ENCODE data around the gene RBM15. TPM values are rescaled to one million over a fixed set of nuclear protein-coding genes. Genes with fewer than 3 reads are reported as not detected.

The RBM15 gene
- total and polyA plus RNA-seq, 2 of the 13 experiments (the other 11 are each of a cell fraction or from before 2014, with no cell fraction given) = 13.5 to 36.4 TPM

DNA sequence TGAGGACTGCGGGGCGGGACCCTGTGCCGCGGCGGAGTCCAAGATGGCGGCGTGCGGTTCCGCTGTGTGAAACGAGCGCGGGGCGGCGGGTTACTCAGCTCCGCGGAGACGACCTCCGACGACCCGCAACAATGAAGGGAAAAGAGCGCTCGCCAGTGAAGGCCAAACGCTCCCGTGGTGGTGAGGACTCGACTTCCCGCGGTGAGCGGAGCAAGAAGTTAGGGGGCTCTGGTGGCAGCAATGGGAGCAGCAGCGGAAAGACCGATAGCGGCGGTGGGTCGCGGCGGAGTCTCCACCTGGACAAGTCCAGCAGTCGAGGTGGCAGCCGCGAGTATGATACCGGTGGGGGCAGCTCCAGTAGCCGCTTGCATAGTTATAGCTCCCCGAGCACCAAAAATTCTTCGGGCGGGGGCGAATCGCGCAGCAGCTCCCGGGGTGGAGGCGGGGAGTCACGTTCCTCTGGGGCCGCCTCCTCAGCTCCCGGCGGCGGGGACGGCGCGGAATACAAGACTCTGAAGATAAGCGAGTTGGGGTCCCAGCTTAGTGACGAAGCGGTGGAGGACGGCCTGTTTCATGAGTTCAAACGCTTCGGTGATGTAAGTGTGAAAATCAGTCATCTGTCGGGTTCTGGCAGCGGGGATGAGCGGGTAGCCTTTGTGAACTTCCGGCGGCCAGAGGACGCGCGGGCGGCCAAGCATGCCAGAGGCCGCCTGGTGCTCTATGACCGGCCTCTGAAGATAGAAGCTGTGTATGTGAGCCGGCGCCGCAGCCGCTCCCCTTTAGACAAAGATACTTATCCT is 430 bp downstream of the RBM15 start (continued):
- TF ChIP-seq TCF7L2 (IDR thresholded peaks at IDR 0.05; ENCODE audit: low read depth, low read length) = no peak
- no peak for TF ChIP-seq ZKSCAN1 (IDR thresholded peaks at IDR 0.05; ENCODE audit: low read length)
- TF ChIP-seq SYNCRIP (IDR thresholded peaks at IDR 0.05; ENCODE audit: insufficient read depth, low read depth, low read length) = no peak
- no peak for TF ChIP-seq ZNF30 (CRISPR knock-in tag; IDR thresholded peaks at IDR 0.05)
- TF ChIP-seq ATF7-NPFF (CRISPR knock-in tag; IDR thresholded peaks at IDR 0.05; ENCODE audit: low read depth) = peak; percentile 77; the same call in 1 of the 2 replicates
- TF ChIP-seq ZSCAN30 (CRISPR knock-in tag; IDR thresholded peaks at IDR 0.05) = no peak
- TF ChIP-seq ZNF383 (CRISPR knock-in tag; IDR thresholded peaks at IDR 0.05; ENCODE audit: borderline replicate concordance) = no peak
- TF ChIP-seq, protein P1, sequence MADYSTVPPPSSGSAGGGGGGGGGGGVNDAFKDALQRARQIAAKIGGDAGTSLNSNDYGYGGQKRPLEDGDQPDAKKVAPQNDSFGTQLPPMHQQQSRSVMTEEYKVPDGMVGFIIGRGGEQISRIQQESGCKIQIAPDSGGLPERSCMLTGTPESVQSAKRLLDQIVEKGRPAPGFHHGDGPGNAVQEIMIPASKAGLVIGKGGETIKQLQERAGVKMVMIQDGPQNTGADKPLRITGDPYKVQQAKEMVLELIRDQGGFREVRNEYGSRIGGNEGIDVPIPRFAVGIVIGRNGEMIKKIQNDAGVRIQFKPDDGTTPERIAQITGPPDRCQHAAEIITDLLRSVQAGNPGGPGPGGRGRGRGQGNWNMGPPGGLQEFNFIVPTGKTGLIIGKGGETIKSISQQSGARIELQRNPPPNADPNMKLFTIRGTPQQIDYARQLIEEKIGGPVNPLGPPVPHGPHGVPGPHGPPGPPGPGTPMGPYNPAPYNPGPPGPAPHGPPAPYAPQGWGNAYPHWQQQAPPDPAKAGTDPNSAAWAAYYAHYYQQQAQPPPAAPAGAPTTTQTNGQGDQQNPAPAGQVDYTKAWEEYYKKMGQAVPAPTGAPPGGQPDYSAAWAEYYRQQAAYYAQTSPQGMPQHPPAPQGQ (CRISPR knock-in tag; IDR thresholded peaks at IDR 0.05; ENCODE audit: borderline replicate concordance) = no peak
- no peak for TF ChIP-seq ATF1 (CRISPR knock-in tag; IDR thresholded peaks at IDR 0.05)
- peak; percentile 90 for TF ChIP-seq POLR2G (IDR thresholded peaks at IDR 0.05; ENCODE audit: low read depth, low read length)
- no peak for TF ChIP-seq SP5 (CRISPR knock-in tag; IDR thresholded peaks at IDR 0.05; ENCODE audit: borderline replicate concordance, low read depth)
- 0 out of 2 replicates have a peak, but pooled peaks have one; percentile 17 for TF ChIP-seq ZNF317 (CRISPR knock-in tag; IDR thresholded peaks at IDR 0.05)
- TF ChIP-seq ZMYM2 (CRISPR knock-in tag; IDR thresholded peaks at IDR 0.05) = no peak
- TF ChIP-seq, protein P2, sequence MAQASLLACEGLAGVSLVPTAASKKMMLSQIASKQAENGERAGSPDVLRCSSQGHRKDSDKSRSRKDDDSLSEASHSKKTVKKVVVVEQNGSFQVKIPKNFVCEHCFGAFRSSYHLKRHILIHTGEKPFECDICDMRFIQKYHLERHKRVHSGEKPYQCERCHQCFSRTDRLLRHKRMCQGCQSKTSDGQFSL (CRISPR knock-in tag; IDR thresholded peaks at IDR 0.05) = 0 out of 2 replicates have a peak, but pooled peaks have one; percentile 6
- no peak for TF ChIP-seq MLLT10 (CRISPR knock-in tag; IDR thresholded peaks at IDR 0.05)
- TF ChIP-seq ZFP82 (CRISPR knock-in tag; IDR thresholded peaks at IDR 0.05; ENCODE audit: borderline replicate concordance) = no peak
- TF ChIP-seq, protein P3, sequence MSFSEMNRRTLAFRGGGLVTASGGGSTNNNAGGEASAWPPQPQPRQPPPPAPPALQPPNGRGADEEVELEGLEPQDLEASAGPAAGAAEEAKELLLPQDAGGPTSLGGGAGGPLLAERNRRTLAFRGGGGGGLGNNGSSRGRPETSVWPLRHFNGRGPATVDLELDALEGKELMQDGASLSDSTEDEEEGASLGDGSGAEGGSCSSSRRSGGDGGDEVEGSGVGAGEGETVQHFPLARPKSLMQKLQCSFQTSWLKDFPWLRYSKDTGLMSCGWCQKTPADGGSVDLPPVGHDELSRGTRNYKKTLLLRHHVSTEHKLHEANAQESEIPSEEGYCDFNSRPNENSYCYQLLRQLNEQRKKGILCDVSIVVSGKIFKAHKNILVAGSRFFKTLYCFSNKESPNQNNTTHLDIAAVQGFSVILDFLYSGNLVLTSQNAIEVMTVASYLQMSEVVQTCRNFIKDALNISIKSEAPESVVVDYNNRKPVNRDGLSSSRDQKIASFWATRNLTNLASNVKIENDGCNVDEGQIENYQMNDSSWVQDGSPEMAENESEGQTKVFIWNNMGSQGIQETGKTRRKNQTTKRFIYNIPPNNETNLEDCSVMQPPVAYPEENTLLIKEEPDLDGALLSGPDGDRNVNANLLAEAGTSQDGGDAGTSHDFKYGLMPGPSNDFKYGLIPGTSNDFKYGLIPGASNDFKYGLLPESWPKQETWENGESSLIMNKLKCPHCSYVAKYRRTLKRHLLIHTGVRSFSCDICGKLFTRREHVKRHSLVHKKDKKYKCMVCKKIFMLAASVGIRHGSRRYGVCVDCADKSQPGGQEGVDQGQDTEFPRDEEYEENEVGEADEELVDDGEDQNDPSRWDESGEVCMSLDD (CRISPR knock-in tag; IDR thresholded peaks at IDR 0.05; ENCODE audit: borderline replicate concordance) = no peak
- TF ChIP-seq HNRNPUL1 (IDR thresholded peaks at IDR 0.05; ENCODE audit: low read depth, low read length) = no peak
- no peak for TF ChIP-seq ZNF629 (CRISPR knock-in tag; conservative IDR thresholded peaks at IDR 0.05)
- TF ChIP-seq KMT2B (CRISPR knock-in tag; IDR thresholded peaks at IDR 0.05) = no peak; the same call in none of the 2 replicates
- TF ChIP-seq PHB2 (IDR thresholded peaks at IDR 0.05; ENCODE audit: partially characterized antibody) = no peak
- TF ChIP-seq, protein P4, sequence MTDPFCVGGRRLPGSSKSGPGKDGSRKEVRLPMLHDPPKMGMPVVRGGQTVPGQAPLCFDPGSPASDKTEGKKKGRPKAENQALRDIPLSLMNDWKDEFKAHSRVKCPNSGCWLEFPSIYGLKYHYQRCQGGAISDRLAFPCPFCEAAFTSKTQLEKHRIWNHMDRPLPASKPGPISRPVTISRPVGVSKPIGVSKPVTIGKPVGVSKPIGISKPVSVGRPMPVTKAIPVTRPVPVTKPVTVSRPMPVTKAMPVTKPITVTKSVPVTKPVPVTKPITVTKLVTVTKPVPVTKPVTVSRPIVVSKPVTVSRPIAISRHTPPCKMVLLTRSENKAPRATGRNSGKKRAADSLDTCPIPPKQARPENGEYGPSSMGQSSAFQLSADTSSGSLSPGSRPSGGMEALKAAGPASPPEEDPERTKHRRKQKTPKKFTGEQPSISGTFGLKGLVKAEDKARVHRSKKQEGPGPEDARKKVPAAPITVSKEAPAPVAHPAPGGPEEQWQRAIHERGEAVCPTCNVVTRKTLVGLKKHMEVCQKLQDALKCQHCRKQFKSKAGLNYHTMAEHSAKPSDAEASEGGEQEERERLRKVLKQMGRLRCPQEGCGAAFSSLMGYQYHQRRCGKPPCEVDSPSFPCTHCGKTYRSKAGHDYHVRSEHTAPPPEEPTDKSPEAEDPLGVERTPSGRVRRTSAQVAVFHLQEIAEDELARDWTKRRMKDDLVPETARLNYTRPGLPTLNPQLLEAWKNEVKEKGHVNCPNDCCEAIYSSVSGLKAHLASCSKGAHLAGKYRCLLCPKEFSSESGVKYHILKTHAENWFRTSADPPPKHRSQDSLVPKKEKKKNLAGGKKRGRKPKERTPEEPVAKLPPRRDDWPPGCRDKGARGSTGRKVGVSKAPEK (CRISPR knock-in tag; IDR thresholded peaks at IDR 0.05; ENCODE audit: borderline replicate concordance) = no peak
- no peak for TF ChIP-seq ZFX (CRISPR knock-in tag; IDR thresholded peaks at IDR 0.05; ENCODE audit: low read depth)

Measured in HepG2 (cell line).